PC-9 (cell line): ENCODE measurements around the gene RTN4RL1.

ENCODE experiments used
- EZH2 ChIP-seq: fragments of 200-600 bp; sonication (generic); IDR thresholded peaks from 2 replicates; pipeline ENCODE4 v1.8.0; 2017; ENCODE audit warnings: antibody characterized with exemption, low read depth
- TF ChIP-seq, protein P1 (sequence below): fragments of 200-600 bp; sonication (generic); conservative IDR thresholded peaks from 2 replicates; pipeline ENCODE4 v1.6.1; 2017; ENCODE audit warnings: mixed run types, antibody characterized with exemption, mild to moderate bottlenecking, moderate library complexity

DNA sequence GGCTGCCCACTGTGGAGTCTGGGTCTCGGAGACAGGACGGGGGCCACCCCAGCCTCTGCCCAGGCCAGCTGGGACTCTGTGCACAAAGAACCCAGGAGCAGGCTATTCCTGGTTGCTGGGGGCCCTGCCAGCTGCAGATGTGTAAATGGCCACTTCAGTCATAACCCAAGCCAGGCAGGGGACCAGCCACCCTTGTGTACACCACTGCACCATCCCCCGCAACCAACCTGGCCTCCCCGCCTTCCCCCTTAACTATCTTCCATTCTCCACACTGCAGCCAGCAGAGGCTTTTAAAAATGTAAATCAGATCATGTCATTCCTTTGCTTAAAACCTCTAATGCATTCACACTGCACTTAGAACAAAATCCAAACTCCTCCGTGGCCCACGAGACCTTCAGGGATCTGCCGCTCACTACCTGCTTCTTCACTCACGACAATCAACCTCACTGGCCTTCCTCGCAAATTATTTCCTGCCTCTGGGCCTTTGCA, 28.3 kb downstream of the RTN4RL1 start:
- TF ChIP-seq, protein P1, sequence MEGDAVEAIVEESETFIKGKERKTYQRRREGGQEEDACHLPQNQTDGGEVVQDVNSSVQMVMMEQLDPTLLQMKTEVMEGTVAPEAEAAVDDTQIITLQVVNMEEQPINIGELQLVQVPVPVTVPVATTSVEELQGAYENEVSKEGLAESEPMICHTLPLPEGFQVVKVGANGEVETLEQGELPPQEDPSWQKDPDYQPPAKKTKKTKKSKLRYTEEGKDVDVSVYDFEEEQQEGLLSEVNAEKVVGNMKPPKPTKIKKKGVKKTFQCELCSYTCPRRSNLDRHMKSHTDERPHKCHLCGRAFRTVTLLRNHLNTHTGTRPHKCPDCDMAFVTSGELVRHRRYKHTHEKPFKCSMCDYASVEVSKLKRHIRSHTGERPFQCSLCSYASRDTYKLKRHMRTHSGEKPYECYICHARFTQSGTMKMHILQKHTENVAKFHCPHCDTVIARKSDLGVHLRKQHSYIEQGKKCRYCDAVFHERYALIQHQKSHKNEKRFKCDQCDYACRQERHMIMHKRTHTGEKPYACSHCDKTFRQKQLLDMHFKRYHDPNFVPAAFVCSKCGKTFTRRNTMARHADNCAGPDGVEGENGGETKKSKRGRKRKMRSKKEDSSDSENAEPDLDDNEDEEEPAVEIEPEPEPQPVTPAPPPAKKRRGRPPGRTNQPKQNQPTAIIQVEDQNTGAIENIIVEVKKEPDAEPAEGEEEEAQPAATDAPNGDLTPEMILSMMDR: no peak
- TF ChIP-seq EZH2: no peak
